ENCODE results near the gene ELOVL4. TPM values are rescaled to one million over a fixed set of nuclear protein-coding genes. Genes with fewer than 3 reads are reported as not detected.

The ELOVL4 gene
- total RNA-seq, result 1 to 10 TPM in 1 of 2 donors, under 1 TPM in 1; 0.74 to 3.9 TPM

- H3K9me3 Mint-ChIP-seq, result no peaks in the 10 kb centered on the region
- peaks cover 11 to 15% of the 10 kb centered on the region in 2 donors for H3K4me1 Mint-ChIP-seq (ENCODE audit: low read depth in 2 of 2)
- H3K27ac Mint-ChIP-seq, result peak within 1 kb of the TSS in 1 of 2 donors; percentile 62
Measured at GRCh38 chr6:79947191-79948186, at the start of gene ELOVL4. Gene ELOVL4 (minus strand): TSS chr6:79947553. CDS start chr6:79947279, 274 bp downstream.

GRCh38 chr6:79993911-79994309 is 46.6 kb upstream of the ELOVL4 start:
- peak in 1 of 2 donors; percentile 17 for ATAC-seq
- Mint-ChIP-seq H3K27ac (no peak overlapping the region), H3K9me3 (no peaks in the 10 kb centered on the region), H3K36me3 (no peaks in the 10 kb centered on the region), H3K4me1 (ENCODE audit: low read depth in 2 of 2) (no peaks in the 10 kb centered on the region), H3K4me3 (no peak overlapping the region), H3K27me3 (peaks cover 12 to 18% of the 10 kb centered on the region in 2 donors)
- DNase-seq (ENCODE audit: low spot score), result no peak

More at GRCh38 chr6:79947191-79948186, at the start of gene ELOVL4:
- Mint-ChIP-seq H3K36me3 (no peaks in the 10 kb centered on the region), H3K27me3 (peaks cover 32 to 33% of the 10 kb centered on the region in 2 donors), H3K4me3 (peak within 1 kb of the TSS; percentile 83)
- ATAC-seq, result peak; percentile 86 to 87
- DNase-seq (ENCODE audit: low spot score), result no peak

DNA sequence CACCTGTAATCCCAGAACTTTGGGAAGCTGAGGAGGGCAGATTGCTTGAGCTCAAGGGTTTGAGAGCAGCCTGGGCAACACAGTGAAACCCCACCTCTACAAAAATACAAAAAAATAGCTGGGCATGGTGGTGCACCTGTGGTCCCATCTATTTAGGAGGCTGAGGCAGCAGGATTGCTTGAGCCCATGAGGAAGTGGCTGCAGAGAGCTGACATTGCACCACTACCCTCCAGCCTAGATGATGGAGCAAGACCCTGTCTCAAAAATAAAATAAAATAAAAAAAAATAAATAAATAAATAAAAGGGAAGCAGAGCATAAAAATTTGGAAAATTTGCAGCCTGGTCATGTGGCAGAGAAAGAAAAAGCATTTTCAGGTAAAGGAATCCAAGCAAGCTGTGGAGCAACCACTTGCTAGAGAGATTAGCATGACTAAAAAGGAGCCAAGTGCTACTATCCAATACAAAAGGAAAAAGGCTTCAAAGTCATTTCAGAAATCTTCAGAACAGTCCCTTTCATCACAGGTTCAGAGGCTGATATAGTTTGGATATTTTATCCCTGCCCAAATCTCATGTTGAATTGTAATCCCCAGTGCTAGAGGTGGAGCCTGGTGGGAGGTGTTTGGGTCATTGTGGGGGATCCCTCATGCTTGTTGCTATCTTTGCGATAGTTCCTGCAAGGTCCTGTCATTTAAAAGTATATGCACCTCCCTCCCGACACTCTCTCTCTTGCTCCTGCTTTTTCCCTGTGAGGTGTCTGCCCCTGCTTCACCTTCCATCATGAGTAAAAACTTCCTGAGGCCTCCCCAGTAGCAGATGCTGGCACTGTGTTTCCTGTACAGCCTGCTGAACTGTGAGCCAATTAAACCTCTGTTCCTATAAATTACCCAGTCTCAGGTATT is 45.9 kb upstream of the ELOVL4 start:
- no peak for ATAC-seq
- Mint-ChIP-seq H3K27me3 (peaks cover 6 to 11% of the 10 kb centered on the region in 2 donors), H3K9me3 (no peaks in the 10 kb centered on the region), H3K4me1 (ENCODE audit: low read depth in 2 of 2) (no peaks in the 10 kb centered on the region), H3K4me3 (no peak overlapping the region), H3K27ac (no peak overlapping the region), H3K36me3 (no peaks in the 10 kb centered on the region)
- DNase-seq (ENCODE audit: low spot score), result no peak

GRCh38 chr6:79989641-79990040 is 42.3 kb upstream of the ELOVL4 start:
- Mint-ChIP-seq H3K36me3 (no peaks in the 10 kb centered on the region), H3K27ac (no peak overlapping the region), H3K4me1 (ENCODE audit: low read depth in 2 of 2) (no peaks in the 10 kb centered on the region), H3K9me3 (no peaks in the 10 kb centered on the region), H3K4me3 (no peak overlapping the region), H3K27me3 (peaks cover 0 to 8% of the 10 kb centered on the region in 2 donors)
- ATAC-seq (no peak), DNase-seq (ENCODE audit: low spot score) (no peak)

- Mint-ChIP-seq H3K4me1 (ENCODE audit: low read depth in 2 of 2) (no peaks in the 10 kb centered on the region), H3K27me3 (peaks cover 0 to 8% of the 10 kb centered on the region in 2 donors), H3K4me3 (no peak overlapping the region), H3K9me3 (no peaks in the 10 kb centered on the region), H3K27ac (no peak overlapping the region), H3K36me3 (no peaks in the 10 kb centered on the region)
- DNase-seq (ENCODE audit: low spot score) (no peak), ATAC-seq (no peak)
Measured at GRCh38 chr6:79985128-79985527, 37.8 kb upstream of the ELOVL4 start.

- Mint-ChIP-seq H3K27ac (no peak overlapping the region), H3K9me3 (no peaks in the 10 kb centered on the region), H3K27me3 (peaks cover 3 to 8% of the 10 kb centered on the region in 2 donors), H3K4me3 (no peak overlapping the region), H3K36me3 (no peaks in the 10 kb centered on the region), H3K4me1 (ENCODE audit: low read depth in 2 of 2) (no peaks in the 10 kb centered on the region)
- ATAC-seq (no peak), DNase-seq (ENCODE audit: low spot score) (no peak)
Measured at GRCh38 chr6:79984261-79984660, 36.9 kb upstream of the ELOVL4 start.

- Mint-ChIP-seq H3K9me3 (no peaks in the 10 kb centered on the region), H3K36me3 (no peaks in the 10 kb centered on the region), H3K27me3 (peaks cover 8 to 14% of the 10 kb centered on the region in 2 donors), H3K27ac (no peak overlapping the region), H3K4me1 (ENCODE audit: low read depth in 2 of 2) (no peaks in the 10 kb centered on the region), H3K4me3 (no peak overlapping the region)
- ATAC-seq, result no peak
- no peak for DNase-seq (ENCODE audit: low spot score)
Measured at GRCh38 chr6:79981652-79982051, 34.3 kb upstream of the ELOVL4 start.

GRCh38 chr6:79971193-79971592 is 23.8 kb upstream of the ELOVL4 start:
- H3K4me3 Mint-ChIP-seq, result no peak overlapping the region
- peaks cover 28% of the 10 kb centered on the region for H3K36me3 Mint-ChIP-seq
- peaks cover 20 to 31% of the 10 kb centered on the region in 2 donors for H3K27me3 Mint-ChIP-seq
- H3K4me1 Mint-ChIP-seq (ENCODE audit: low read depth in 2 of 2), result no peaks in the 10 kb centered on the region
- H3K9me3 Mint-ChIP-seq, result peaks cover 16% of the 10 kb centered on the region
- ATAC-seq (no peak), DNase-seq (ENCODE audit: low spot score) (no peak)
- no peak overlapping the region for H3K27ac Mint-ChIP-seq

DNA sequence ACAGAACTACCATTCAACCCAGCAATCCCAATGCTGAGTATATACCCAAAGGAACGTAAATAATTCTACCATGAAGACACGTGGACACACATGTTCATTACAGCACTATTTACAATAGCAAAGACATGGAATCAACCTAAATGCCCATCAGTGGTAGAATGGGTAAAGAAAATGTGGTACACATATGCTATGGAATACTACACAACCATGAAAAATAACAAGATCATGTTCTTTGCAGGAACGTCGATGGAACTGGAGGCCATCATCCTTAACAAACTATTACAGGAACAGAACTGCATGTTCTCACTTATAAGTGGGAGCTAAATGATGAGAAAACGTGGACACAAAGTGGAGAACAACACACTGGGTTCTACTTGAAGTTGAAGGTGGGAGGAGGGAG is 22.4 kb upstream of the ELOVL4 start:
- DNase-seq (ENCODE audit: low spot score), result no peak
- peaks cover 16% of the 10 kb centered on the region for H3K9me3 Mint-ChIP-seq
- peaks cover 28% of the 10 kb centered on the region for H3K36me3 Mint-ChIP-seq
- no peak overlapping the region for H3K4me3 Mint-ChIP-seq
- H3K4me1 Mint-ChIP-seq (ENCODE audit: low read depth in 2 of 2), result no peaks in the 10 kb centered on the region
- H3K27me3 Mint-ChIP-seq, result peaks cover 20 to 31% of the 10 kb centered on the region in 2 donors
- H3K27ac Mint-ChIP-seq, result no peak overlapping the region
- no peak for ATAC-seq

DNA sequence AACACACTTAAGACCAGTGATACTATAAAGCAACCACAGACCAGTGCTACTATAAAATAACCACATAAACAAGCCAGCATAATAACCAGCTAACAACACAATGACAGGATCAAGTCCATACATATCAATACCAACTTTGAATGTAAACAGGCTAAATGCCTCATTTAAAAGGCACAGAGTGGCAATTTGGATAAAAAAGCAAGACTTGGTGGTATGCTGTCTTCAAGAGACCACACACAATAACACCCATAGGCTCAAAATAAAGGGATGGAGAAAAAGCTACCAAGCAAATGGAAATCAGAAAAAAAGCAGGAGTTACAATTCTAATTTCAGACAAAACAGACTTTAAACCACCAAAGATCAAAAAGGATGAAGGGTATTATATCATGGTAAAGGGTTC is 19.8 kb upstream of the ELOVL4 start:
- no peak overlapping the region for H3K4me3 Mint-ChIP-seq
- H3K27me3 Mint-ChIP-seq, result peaks cover 26 to 30% of the 10 kb centered on the region in 2 donors
- no peak for DNase-seq (ENCODE audit: low spot score)
- H3K36me3 Mint-ChIP-seq, result peaks cover 28% of the 10 kb centered on the region
- H3K4me1 Mint-ChIP-seq (ENCODE audit: low read depth in 2 of 2), result no peaks in the 10 kb centered on the region
- no peak for ATAC-seq
- no peak overlapping the region for H3K27ac Mint-ChIP-seq
- peaks cover 16% of the 10 kb centered on the region for H3K9me3 Mint-ChIP-seq

GRCh38 chr6:79964607-79965081 is 17.3 kb upstream of the ELOVL4 start:
- no peak overlapping the region for H3K4me3 Mint-ChIP-seq

DNA sequence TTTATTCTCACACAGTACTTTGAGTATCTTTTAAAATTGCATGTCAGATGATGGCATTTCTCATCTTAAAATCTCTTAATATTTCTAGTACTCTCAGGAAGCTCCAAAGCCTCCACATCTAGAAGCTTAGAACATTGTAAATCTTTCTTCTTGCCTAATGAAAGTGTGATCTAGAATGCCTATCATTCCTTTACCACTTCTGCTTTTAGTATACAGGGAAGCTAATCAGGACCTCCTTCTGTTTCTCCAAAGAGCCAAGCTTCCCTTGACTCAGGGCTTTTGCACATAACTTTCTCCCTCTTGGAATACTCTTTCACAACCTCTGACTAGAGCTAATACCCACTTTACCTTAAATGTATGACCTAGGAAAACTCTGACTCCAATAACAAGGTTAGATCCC is 7.5 kb upstream of the ELOVL4 start:
- Mint-ChIP-seq H3K4me1 (ENCODE audit: low read depth in 2 of 2) (no peaks in the 10 kb centered on the region), H3K27me3 (peaks cover 30 to 42% of the 10 kb centered on the region in 2 donors), H3K4me3 (no peak overlapping the region), H3K9me3 (peaks cover 3% of the 10 kb centered on the region), H3K36me3 (peaks cover 6% of the 10 kb centered on the region), H3K27ac (no peak overlapping the region)
- DNase-seq (ENCODE audit: low spot score) (no peak), ATAC-seq (no peak)

More at GRCh38 chr6:79964607-79965081, 17.3 kb upstream of the ELOVL4 start:
- H3K9me3 Mint-ChIP-seq, result peaks cover 16% of the 10 kb centered on the region
- H3K27ac Mint-ChIP-seq, result no peak overlapping the region
- peaks cover 29 to 40% of the 10 kb centered on the region in 2 donors for H3K27me3 Mint-ChIP-seq
- ATAC-seq (no peak), DNase-seq (ENCODE audit: low spot score) (no peak)
- H3K36me3 Mint-ChIP-seq, result peaks cover 27% of the 10 kb centered on the region
- H3K4me1 Mint-ChIP-seq (ENCODE audit: low read depth in 2 of 2), result no peaks in the 10 kb centered on the region

- Mint-ChIP-seq H3K9me3 (no peaks in the 10 kb centered on the region), H3K36me3 (no peaks in the 10 kb centered on the region), H3K27me3 (peaks cover 29 to 31% of the 10 kb centered on the region in 2 donors), H3K4me3 (no peak overlapping the region), H3K4me1 (ENCODE audit: low read depth in 2 of 2) (peaks cover 11 to 15% of the 10 kb centered on the region in 2 donors), H3K27ac (no peak overlapping the region)
- ATAC-seq (no peak), DNase-seq (ENCODE audit: low spot score) (peak; percentile 66)
Measured at GRCh38 chr6:79949233-79949632, 1.9 kb upstream of the ELOVL4 start.

Data from natural killer cell treated with Interleukin-12 subunit alpha and Interleukin-12 subunit beta and Interleukin-15 and Interleukin-18, amount 100 ng/mL, for 72 hours (primary cell).